HG03066 (cell line): ENCODE data around the gene ZNF280A.
"Not testable (repeated sequence)": the region's sequence is repeated elsewhere in the genome, so short reads cannot be mapped to it uniquely, and the experiment has no call there.

Experiments
- ATAC-seq: cut with Tn5 transposase; IDR thresholded peaks from one replicate; pipeline ENCODE4 v1.9.1; 2021; ENCODE audit warnings: low read depth; ENCODE audit not compliant: unreplicated experiment

Gene ZNF280A

GRCh38 chr22:22545084-22545483, 25.0 kb upstream of the ZNF280A start:
- no peak for ATAC-seq

DNA sequence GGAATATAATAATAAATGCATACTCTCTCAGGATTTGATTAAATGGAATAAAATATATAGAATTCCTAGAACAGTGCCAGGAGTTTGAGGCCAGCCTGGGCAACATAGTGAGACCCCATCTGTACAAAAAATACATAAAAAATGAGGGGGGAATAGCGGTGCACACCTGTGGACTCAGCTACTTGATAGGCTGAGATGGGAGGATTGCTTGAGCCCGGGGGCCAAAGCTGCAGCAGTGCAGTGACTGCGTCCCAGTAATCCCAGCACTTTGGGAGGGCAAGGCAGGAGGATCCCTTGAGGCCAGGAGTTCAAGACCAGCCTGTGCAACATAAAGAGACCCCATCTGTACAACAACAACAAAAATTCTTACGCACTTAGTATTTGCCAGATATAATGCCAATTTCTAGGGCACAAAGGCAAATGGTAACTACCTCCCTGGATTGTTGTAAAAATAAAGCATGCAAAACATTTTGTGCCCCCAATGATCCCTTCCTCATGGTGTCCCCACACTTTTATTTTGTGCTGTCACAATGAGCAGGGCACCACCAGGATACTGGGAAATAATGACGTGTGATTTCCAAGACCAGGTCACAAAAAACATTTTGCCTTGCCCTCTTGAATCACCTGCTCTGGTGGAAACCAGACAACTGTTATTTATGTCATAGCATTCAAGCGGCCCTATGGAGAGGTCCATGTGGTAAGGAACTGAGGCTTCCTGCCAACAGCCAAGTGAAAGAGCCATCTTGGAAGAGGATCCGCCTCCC, 18.3 kb upstream of the ZNF280A start:
- ATAC-seq: no peak

DNA sequence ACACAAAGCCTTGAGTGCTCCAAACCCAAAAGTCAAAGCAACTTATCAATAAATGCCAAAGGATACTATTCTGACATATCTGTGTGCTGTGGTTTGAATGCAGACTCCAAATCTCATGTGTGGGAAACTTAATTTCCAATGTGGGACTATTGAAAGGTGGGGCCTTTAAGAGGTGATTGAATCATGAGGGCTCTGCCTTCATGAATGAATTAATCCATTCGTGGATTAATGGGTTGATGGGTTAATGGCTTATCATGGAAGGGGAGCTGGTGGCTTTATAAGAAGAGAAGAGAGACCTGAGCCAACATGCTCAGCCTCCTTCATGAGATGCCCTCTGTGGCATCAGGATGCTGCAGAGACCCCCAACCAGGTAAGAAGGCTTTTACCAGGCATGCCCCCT, 16.8 kb upstream of the ZNF280A start:
- no peak for ATAC-seq

DNA sequence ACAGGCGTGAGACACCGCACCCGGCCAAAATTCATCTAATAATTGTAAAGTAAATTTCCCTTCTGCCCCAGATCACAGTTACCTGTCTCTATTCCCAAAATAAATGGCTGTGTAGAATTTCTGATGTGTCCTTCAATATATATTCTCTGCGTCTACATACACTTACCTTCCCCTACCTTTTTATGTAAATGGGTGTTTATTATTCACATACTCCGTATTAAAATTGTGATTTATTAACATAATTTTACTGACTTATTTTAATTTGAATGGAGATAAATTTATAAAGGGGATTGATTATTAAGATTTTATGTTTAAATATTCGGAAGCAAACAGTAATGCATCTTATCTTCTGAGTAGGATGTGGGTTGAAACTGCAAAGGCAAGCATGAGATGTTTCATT, 16.4 kb upstream of the ZNF280A start:
- no peak for ATAC-seq

GRCh38 chr22:22535662-22536061, 15.6 kb upstream of the ZNF280A start:
- ATAC-seq: no peak

- ATAC-seq: no peak
Observed at GRCh38 chr22:22534604-22535415, 14.7 kb upstream of the ZNF280A start.

DNA sequence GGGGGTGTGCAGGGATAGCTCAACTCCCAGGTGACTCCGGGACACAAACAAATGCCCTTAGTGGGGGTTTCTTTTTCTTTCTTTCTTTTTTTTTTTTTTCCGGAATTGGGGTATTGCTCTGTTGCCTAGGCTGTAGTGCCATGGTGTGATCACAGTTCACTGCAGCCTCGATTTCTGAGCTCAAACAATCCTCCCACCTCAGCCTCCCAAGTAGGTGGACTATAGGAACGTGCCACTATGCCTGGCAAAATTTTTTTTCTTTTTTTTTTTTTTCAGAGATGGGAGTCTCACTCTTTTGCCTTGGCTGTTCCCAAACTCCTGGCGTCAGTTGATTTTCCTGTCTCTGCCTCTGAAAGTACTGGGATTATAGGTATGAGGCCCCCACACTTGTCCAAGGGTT, 13.8 kb upstream of the ZNF280A start:
- ATAC-seq: no peak

GRCh38 chr22:22533417-22533816, 13.3 kb upstream of the ZNF280A start:
- ATAC-seq: no peak

DNA sequence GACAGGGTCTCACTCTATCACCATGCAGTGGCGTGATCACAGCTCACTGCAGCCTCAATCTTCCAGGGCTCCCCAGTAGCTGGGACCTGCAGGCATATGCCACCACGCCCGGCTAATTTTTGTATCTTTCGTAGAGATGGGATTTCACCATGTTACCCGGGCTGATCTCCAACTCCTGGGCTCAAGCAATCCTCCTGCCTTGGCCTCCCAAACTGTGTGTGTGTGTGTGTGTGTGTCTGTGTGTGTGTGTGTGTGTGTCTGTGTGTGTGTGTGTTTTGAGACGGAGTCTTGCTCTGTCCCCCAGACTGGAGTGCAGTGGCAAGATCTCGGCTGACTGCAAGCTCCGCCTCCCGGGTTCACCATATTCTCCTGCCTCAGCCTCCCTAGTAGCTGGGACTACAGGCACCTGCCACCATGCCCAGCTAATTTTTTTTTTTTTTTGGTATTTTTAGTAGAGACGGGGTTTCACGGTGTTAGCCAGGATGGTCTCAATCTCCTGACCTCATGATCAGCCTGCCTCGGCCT, 12.5 kb upstream of the ZNF280A start:
- ATAC-seq: not testable (repeated sequence)

- ATAC-seq: no peak
Observed at GRCh38 chr22:22531770-22532546, 11.9 kb upstream of the ZNF280A start.

DNA sequence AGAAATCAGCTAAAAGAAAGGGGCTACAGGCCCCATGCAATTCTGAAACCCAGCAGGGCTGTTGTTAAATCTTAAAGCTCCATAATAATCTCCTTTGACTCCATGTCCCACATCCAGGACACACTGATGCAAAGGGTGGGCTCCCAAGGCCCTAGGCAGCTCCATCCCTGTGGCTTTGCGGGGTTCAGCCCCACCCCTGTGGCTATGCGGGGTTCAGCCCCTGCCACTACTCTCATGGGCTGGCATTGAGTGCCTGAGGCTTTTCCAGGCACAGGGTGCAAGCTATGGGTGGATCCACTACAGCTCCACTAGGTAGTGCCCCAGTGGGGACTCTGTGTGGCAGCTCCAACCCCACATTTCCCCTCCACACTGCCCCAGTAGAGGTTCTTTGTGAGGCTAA, 8.7 kb upstream of the ZNF280A start:
- ATAC-seq: no peak

DNA sequence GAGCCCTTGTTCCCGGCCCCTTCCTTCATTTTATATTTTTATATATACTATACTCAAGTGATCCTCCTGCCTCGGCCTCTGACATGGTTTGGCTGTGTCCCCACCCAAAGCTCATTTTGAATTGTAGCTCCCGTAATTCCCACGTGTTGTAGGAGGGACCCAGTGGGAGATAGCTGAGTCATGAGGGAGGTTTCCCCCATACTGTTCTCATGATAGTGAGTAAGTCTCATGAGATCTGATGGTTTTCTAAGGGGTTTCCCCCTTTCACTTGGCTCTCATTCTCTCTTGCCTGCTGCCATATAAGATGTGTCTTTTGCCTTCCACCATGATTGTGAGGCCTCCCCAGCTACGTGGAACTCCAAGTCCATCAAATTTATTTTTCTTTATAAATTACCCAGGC, 7.2 kb upstream of the ZNF280A start:
- no peak for ATAC-seq

GRCh38 chr22:22526125-22526912, 6.2 kb upstream of the ZNF280A start:
- no peak for ATAC-seq

- ATAC-seq: no peak
Observed at GRCh38 chr22:22523494-22523893, 3.4 kb upstream of the ZNF280A start.

- no peak for ATAC-seq
Observed at GRCh38 chr22:22521631-22522030, 1.6 kb upstream of the ZNF280A start.

DNA sequence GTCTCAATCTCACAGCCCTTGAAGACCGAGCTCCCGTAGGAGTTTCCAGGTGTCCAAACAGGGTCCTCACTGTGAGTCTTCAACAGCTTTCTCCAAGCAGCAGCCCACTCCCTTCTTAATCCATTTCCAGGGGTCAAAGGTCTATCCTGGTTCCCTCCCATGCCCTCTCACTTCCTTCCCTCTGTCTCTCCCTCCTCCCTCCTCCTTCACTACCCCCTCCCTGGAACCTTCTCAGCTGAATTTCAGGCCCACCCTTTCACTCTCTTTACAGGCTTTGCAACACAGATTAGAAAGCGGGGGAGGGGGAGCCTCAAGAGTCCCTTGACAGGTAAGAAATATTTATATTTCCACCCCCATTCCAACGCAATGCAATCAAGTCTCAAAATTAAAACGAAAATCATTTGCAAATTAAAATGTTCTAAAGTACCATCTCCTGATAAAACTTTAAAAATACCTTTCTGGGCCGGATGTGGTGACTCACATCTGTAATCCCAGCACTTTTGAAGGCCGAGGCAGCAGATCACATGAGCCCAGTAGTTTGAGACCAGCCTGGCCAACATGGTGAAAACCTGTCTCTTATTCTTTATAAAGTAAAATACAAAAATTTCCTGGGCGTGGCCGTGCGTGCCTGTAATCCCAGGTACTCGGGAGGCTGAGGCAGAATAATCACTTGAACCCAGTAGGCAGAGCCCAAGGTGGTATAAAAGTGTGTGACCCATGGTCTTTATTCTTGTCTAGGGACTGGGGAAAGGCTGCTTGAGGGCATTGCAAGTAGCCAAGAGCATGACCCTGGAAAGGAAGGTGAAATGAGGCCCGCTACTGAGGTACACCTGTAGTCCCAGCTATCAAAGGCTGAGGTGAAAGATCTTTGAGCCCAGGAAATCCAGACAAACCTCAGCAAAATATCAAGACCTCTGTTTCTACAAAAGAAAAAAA, 865 bp upstream of the ZNF280A start:
- no peak for ATAC-seq

DNA sequence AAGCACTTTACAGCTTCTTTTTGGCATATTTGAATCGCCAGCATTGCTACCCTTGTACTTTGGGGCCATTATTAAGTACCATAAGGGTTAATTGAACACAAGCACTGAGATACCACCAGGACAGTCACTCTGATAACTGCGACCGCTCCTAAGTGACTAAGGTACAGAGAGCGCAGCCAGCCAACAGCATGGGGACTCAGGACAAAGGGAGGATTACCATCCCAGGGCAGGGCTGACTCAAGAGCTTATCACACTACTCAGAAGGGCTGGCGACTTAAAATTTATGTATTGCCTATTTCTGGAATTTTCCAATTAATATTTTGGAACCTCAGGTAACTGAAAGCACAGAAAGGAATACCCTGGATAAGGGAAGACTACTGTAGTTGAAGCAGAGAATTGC, 479 bp downstream of the ZNF280A start:
- ATAC-seq: no peak

- ATAC-seq: no peak
Observed at GRCh38 chr22:22516992-22517391, 3.1 kb downstream of the ZNF280A start.

DNA sequence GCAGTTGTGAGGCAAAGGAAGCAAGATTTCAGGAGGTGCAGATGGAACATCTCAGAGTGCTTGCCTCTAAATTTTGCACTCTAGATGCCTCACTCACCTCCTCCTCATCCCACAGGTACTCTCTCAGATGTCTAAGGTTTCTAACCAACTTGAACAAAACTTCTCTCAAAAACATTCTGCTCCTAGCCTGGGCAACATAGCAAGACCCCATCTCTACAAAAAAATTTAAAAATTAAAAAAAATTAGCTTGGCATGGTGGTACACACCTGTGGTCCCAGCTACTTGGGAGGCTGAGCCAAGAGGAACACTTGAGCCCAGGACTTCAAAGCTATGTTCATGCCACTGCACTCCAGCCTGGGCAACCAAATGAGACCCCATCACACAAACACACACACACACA, 4.2 kb downstream of the ZNF280A start:
- ATAC-seq: no peak
